ENCODE data around the gene CATSPERE.

CATSPERE gene

GRCh38 chr1:244461245-244462071 is at the start of gene CATSPERE:
TSS of gene CATSPERE (plus strand) at chr1:244461273. CDS start at chr1:244461430, 157 bp downstream.
- peak; percentile 83 for DNase-seq

- DNase-seq: no peak
These were observed 48.9 kb upstream of the CATSPERE start for GRCh38 chr1:244412176-244412575.

GRCh38 chr1:244413736-244414135 is 47.3 kb upstream of the CATSPERE start:
- DNase-seq: no peak

- no peak for DNase-seq
These were observed 46.5 kb upstream of the CATSPERE start for GRCh38 chr1:244414543-244414942.

GRCh38 chr1:244419024-244419423 is 42.0 kb upstream of the CATSPERE start:
- DNase-seq: no peak

GRCh38 chr1:244422174-244422573 is 38.9 kb upstream of the CATSPERE start:
- DNase-seq: no peak

- no peak for DNase-seq
These were observed 36.3 kb upstream of the CATSPERE start for GRCh38 chr1:244424649-244425334.

GRCh38 chr1:244427647-244428046 is 33.4 kb upstream of the CATSPERE start:
- no peak for DNase-seq

GRCh38 chr1:244429818-244430217 is 31.3 kb upstream of the CATSPERE start:
- DNase-seq: no peak

GRCh38 chr1:244431166-244431565 is 29.9 kb upstream of the CATSPERE start:
- DNase-seq: peak; percentile 59

GRCh38 chr1:244435562-244436205 is 25.4 kb upstream of the CATSPERE start:
- no peak for DNase-seq

- no peak for DNase-seq
These were observed 24.6 kb upstream of the CATSPERE start for GRCh38 chr1:244436336-244437085.

GRCh38 chr1:244437086-244437468 is 24.0 kb upstream of the CATSPERE start:
- no peak for DNase-seq

GRCh38 chr1:244439391-244440032 is 21.6 kb upstream of the CATSPERE start:
- no peak for DNase-seq

- no peak for DNase-seq
These were observed 18.2 kb upstream of the CATSPERE start for GRCh38 chr1:244442850-244443249.

- DNase-seq: no peak
These were observed 16.2 kb upstream of the CATSPERE start for GRCh38 chr1:244444854-244445253.

GRCh38 chr1:244445320-244446181 is 15.5 kb upstream of the CATSPERE start:
- DNase-seq: peak; percentile 30

GRCh38 chr1:244447024-244447423 is 14.0 kb upstream of the CATSPERE start:
- no peak for DNase-seq

GRCh38 chr1:244447552-244447951 is 13.5 kb upstream of the CATSPERE start:
- no peak for DNase-seq

GRCh38 chr1:244448279-244449036 is 12.6 kb upstream of the CATSPERE start:
- no peak for DNase-seq
